Fibroblast of the aortic adventitia (primary cell): ENCODE results near the gene MUC21. TPM values are rescaled to one million over a fixed set of nuclear protein-coding genes. Genes with fewer than 3 reads are reported as not detected.
"Not testable (repeated sequence)": the region's sequence is repeated elsewhere in the genome, so short reads cannot be mapped to it uniquely, and the experiment has no call there.

Experiments
- DNase-seq: peaks from one replicate; pipeline ENCODE4 v3.0.0-alpha.2; 2010; ENCODE audit warnings: low read depth
- H3K4me3 ChIP-seq: 2 replicates; pipeline ENCODE4 v1.5.1; 2011; ENCODE audit warnings: low read depth, mild to moderate bottlenecking, control low read depth, low read length, moderate library complexity
- total RNA-seq: library from RNA; depleted of rRNA; stranded (reverse); fragments of >200 nt; gene quantifications from 2 replicates; pipeline ENCODE4 v1.2.3, GENCODE V29; 2012; ENCODE audit warnings: low replicate concordance
- TF ChIP-seq, protein P1 (sequence below): IDR thresholded peaks from 2 replicates; pipeline ENCODE4 v1.5.1; 2011; ENCODE audit warnings: mild to moderate bottlenecking, low read length, control low read depth, inconsistent platforms; ENCODE audit not compliant: insufficient read depth

The MUC21 gene
- total RNA-seq, 1 donor, result not detected

DNA sequence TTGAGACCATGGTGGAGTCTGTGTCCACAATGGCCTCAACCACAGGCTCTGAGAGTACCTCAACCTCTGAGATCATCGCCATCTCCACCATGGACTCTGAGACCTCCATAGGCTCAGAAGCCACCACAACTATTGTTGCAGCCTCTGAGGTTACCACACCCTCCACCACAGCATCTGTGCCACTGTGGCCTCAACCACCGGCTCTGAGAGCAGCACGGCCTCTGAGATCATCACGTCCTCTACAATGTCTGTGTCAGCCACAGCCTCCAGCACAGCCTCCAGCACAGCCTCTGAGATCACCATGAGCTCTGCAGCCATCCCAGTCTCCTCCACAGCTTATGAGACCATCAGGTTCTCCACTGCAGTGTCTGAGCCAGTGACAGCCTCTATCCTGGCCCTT lies 19.4 kb upstream of the MUC21 start:
- no peak for DNase-seq
- TF ChIP-seq, protein P1, sequence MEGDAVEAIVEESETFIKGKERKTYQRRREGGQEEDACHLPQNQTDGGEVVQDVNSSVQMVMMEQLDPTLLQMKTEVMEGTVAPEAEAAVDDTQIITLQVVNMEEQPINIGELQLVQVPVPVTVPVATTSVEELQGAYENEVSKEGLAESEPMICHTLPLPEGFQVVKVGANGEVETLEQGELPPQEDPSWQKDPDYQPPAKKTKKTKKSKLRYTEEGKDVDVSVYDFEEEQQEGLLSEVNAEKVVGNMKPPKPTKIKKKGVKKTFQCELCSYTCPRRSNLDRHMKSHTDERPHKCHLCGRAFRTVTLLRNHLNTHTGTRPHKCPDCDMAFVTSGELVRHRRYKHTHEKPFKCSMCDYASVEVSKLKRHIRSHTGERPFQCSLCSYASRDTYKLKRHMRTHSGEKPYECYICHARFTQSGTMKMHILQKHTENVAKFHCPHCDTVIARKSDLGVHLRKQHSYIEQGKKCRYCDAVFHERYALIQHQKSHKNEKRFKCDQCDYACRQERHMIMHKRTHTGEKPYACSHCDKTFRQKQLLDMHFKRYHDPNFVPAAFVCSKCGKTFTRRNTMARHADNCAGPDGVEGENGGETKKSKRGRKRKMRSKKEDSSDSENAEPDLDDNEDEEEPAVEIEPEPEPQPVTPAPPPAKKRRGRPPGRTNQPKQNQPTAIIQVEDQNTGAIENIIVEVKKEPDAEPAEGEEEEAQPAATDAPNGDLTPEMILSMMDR, result no peak
- H3K4me3 ChIP-seq, result no peak overlapping the region

DNA sequence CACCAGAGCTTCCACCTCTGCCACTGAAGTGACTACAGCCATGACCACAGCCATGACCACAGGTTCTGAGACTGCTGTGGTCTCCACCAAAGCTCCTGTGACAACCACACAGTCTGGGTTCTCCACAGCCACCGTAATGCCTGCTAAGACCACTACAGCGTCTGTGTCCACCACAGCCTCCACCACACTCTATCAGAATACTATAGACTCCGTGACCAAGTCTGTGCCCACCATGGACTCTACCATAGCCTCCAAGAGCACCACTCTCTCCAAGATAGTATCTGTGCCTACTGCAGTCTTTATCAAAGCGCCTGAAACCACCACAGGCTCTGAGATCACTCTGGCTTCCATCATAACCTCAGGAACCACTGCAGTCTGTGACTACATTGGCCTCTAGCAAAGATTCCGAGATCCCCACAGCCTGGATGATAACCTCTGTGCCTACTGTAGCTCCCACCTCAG lies 18.3 kb upstream of the MUC21 start:
- no peak for DNase-seq
- no peak overlapping the region for H3K4me3 ChIP-seq
- TF ChIP-seq, protein P1, result no peak

DNA sequence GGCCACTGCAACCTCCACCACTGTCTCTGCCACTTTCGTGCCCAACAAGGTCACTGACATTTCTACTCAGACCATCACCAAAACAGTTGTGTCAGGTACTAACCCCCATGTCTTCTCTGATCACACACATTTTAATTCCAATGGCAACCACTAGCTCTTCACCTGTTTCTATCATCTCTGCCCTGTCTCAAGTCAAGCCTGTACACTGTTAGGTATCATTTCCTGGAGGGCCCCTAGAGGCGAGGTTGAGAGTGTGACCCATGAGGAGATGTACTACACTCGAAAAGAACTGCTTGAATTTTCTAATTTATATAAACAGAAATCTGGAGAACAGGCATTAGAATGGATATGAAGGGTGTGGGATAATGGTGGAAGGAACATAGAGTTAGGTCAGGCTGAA lies 17.4 kb upstream of the MUC21 start:
- DNase-seq, result no peak
- H3K4me3 ChIP-seq, result no peak overlapping the region
- TF ChIP-seq, protein P1, result no peak

DNA sequence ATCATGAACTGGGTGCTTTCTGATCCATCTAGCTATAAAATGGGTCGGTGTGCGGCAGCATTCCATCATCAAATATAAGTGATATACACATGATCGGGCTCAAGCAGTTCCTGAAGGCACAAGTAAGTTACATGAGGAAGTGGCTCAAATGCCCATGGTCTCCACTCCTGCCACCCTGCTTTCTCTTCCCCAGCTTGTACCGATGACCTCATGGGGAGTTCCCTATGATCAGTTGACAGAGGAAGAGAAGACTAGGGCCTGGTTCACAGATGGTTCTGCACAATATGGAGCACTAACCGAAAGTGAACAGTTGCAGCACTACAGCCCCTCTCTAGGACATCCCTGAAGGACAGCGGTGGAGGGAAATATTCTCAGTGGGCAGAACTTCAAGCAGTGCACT lies 14.3 kb upstream of the MUC21 start:
- DNase-seq, H3K4me3 ChIP-seq: not testable (repeated sequence)

DNA sequence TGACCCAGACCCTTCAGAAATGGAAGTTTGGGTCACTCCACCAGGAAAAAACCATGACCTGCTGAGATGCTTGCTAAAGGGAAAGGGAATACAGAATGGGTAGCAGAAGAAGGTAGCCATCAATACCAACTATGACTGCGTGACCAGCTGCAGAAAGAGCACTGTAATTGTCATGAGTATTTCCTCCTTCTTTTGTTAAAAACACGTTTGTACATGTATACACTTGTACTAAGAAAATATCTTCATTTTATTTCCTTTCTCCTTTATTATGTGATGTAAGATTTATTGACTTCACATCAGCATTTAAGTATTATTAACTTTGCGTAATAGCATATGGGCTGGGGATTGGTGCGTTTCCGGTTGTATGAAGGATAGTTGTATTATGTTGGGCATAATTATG lies 12.6 kb upstream of the MUC21 start:
- TF ChIP-seq, protein P1, result no peak
- DNase-seq, result no peak
- H3K4me3 ChIP-seq, result no peak overlapping the region

DNA sequence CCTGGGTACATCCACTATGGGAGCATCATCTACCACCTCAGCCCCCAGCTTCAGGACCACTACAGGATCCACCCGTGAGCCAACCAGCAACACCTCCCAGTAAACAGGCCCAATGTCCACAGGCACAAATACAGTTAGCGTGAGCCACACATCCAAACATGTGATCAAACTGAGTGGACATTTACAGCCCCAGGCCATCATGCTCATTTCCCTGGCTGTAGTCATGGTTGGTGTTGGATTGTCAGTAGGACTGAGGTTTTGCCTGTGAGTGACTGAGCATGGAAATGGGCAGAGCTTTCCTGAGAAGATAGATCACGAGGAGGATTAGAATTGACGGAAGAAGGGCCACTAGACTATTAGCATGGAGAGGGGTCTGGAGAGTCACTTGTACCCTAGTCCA lies 10.7 kb upstream of the MUC21 start:
- TF ChIP-seq, protein P1, result no peak
- H3K4me3 ChIP-seq, result no peak overlapping the region
- no peak for DNase-seq

DNA sequence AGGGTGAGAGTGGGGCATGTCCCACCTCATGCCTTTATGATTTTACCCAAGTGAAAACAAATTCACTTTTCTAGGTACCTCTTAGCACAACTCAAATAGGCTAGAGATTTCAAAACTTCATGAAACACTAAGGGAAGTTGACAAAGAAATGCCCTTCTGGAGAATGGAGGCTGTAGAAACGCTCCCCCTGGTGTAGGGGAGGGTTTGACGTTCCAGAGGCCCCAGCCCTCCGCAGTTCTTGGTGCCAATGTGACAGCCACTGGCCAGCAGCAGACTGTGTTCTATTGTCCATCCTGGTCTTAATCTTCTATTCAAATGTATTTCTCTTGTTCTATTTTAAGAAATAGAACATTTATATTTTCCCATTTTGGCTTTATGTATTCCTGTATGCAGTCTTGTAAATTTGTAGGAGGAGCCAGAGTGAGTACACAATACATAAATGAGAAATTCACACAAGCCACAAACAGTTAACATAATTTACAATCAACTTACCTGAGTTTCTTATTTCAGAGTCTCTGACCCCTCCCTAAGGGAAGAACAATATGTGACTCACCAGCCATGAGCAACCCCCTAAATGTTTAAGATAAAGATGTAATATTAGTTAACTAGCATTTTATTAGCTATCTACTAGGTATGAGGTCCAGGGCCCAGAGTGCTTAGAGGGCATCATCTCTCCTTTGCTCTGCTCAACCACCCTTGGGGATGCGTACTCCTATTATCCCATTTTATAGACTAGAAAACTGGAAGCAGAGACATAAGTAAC lies 8.8 kb upstream of the MUC21 start:
- DNase-seq, result no peak
- TF ChIP-seq, protein P1, result no peak
- H3K4me3 ChIP-seq, result no peak overlapping the region
